ENCODE measurements around the gene CHIA. TPM values are rescaled to one million over a fixed set of nuclear protein-coding genes. Genes with fewer than 3 reads are reported as not detected.

Gene CHIA
- not detected in 5 replicates for total RNA-seq (2022; extraction: Qiagen RNA extraction)

GRCh38 chr1:111290630-111291029 lies at the start of gene CHIA:
Gene CHIA, plus strand, starts transcription at chr1:111290851. Its CDS starts 19,617 bp downstream, at chr1:111310468.

Other genes with a start within 250 kb of the CHIA start
- 17.7 to 21.4 TPM (median 20.5 TPM) in 5 replicates for gene DRAM2, start 150.8 kb upstream of the CHIA start, total RNA-seq (2022; extraction: Qiagen RNA extraction)
- 10.9 to 15.9 TPM (median 12.9 TPM) in 5 replicates for gene CEPT1, start 150.6 kb upstream of the CHIA start, total RNA-seq (2022; extraction: Qiagen RNA extraction)
- 1.0 to 1.5 TPM (median 1.2 TPM) in 5 replicates for gene DENND2D, start 90.2 kb upstream of the CHIA start, total RNA-seq (2022; extraction: Qiagen RNA extraction)
- gene CHI3L2, start 63.1 kb upstream of the CHIA start, total RNA-seq (2022; extraction: Qiagen RNA extraction) = 0.20 to 0.51 TPM (median 0.36 TPM) in 5 replicates
- 0.72 to 1.4 TPM (median 1.1 TPM) in 5 replicates for gene OVGP1, start 136.9 kb downstream of the CHIA start, total RNA-seq (2022; extraction: Qiagen RNA extraction)
- gene WDR77, start 158.4 kb downstream of the CHIA start, total RNA-seq (2022; extraction: Qiagen RNA extraction) = 38.5 to 55.3 TPM (median 50.5 TPM) in 5 replicates
- gene ATP5PB, start 158.6 kb downstream of the CHIA start, total RNA-seq (2022; extraction: Qiagen RNA extraction) = 232 to 283 TPM (median 241 TPM) in 5 replicates
- gene C1orf162, start 183.1 kb downstream of the CHIA start, total RNA-seq (2022; extraction: Qiagen RNA extraction) = 0.11 to 0.34 TPM (median 0.22 TPM) in 3 of 5 replicates, not detected in the others
- gene ADORA3, start 212.8 kb downstream of the CHIA start, total RNA-seq (2022; extraction: Qiagen RNA extraction) = not detected in 5 replicates
- gene TMIGD3, start 212.8 kb downstream of the CHIA start, total RNA-seq (2022; extraction: Qiagen RNA extraction) = not detected in 5 replicates

All from A549 treated with CORT108297 at 1 μM for 4 hours (cell line).